IPS-18a (cell line): ENCODE data around the gene TERT.
A peak's percentile ranks its signal among the peaks of the same experiment; 100 is the strongest.

Source experiments
- H3K27ac ChIP-seq: one replicate; pipeline ENCODE4 v1.5.1; 2013; ENCODE audit warnings: low read length
- H3K27me3 ChIP-seq: one replicate; pipeline ENCODE4 v1.6.1; 2013; ENCODE audit warnings: mild to moderate bottlenecking, low read length; ENCODE audit not compliant: control insufficient read depth, insufficient read depth
- H3K36me3 ChIP-seq: one replicate; pipeline ENCODE4 v1.6.1; 2013; ENCODE audit warnings: low read depth, low read length; ENCODE audit not compliant: control insufficient read depth
- H3K4me1 ChIP-seq: one replicate; pipeline ENCODE4 v1.6.1; 2013; ENCODE audit warnings: low read depth, low read length; ENCODE audit not compliant: control insufficient read depth
- H3K4me3 ChIP-seq: one replicate; pipeline ENCODE4 v1.5.1; 2013; ENCODE audit warnings: low read length
- H3K9ac ChIP-seq: one replicate; pipeline ENCODE4 v1.6.1; 2013; ENCODE audit warnings: mild to moderate bottlenecking, low read length, moderate library complexity
- H3K9me3 ChIP-seq: one replicate; pipeline ENCODE4 v1.6.1; 2013; ENCODE audit warnings: low read depth, low read length; ENCODE audit not compliant: control insufficient read depth

Gene TERT

GRCh38 chr5:1322036-1322900 lies 27.4 kb upstream of the TERT start:
- Histone ChIP-seq H3K9me3 (no peaks in the 10 kb centered on the region), H3K27ac (no peak overlapping the region), H3K4me3 (no peak overlapping the region), H3K4me1 (no peaks in the 10 kb centered on the region), H3K9ac (no peak overlapping the region), H3K27me3 (no peaks in the 10 kb centered on the region), H3K36me3 (peaks cover 60% of the 10 kb centered on the region)

GRCh38 chr5:1321576-1321975 lies 26.7 kb upstream of the TERT start:
- Histone ChIP-seq H3K36me3 (peaks cover 60% of the 10 kb centered on the region), H3K9ac (no peak overlapping the region), H3K4me3 (no peak overlapping the region), H3K27ac (no peak overlapping the region), H3K9me3 (no peaks in the 10 kb centered on the region), H3K4me1 (no peaks in the 10 kb centered on the region), H3K27me3 (no peaks in the 10 kb centered on the region)

- Histone ChIP-seq H3K4me1 (peaks cover 6% of the 10 kb centered on the region), H3K27me3 (no peaks in the 10 kb centered on the region), H3K36me3 (peaks cover 55% of the 10 kb centered on the region), H3K4me3 (no peak overlapping the region), H3K9ac (no peak overlapping the region), H3K27ac (no peak overlapping the region), H3K9me3 (no peaks in the 10 kb centered on the region)
Measured at GRCh38 chr5:1320436-1321344, 25.8 kb upstream of the TERT start.

GRCh38 chr5:1319436-1320256 lies 24.8 kb upstream of the TERT start:
- no peak overlapping the region for H3K4me3 ChIP-seq
- H3K27me3 ChIP-seq: no peaks in the 10 kb centered on the region
- no peaks in the 10 kb centered on the region for H3K9me3 ChIP-seq
- no peak overlapping the region for H3K27ac ChIP-seq
- peaks cover 45% of the 10 kb centered on the region for H3K36me3 ChIP-seq
- no peak overlapping the region for H3K9ac ChIP-seq
- H3K4me1 ChIP-seq: peaks cover 12% of the 10 kb centered on the region

GRCh38 chr5:1318659-1319251 lies 23.9 kb upstream of the TERT start:
- Histone ChIP-seq H3K27me3 (no peaks in the 10 kb centered on the region), H3K9ac (no peak overlapping the region), H3K36me3 (peaks cover 36% of the 10 kb centered on the region), H3K9me3 (no peaks in the 10 kb centered on the region), H3K4me3 (no peak overlapping the region), H3K27ac (no peak overlapping the region), H3K4me1 (peaks cover 12% of the 10 kb centered on the region)

- Histone ChIP-seq H3K4me1 (peaks cover 12% of the 10 kb centered on the region), H3K9me3 (no peaks in the 10 kb centered on the region), H3K27me3 (no peaks in the 10 kb centered on the region), H3K36me3 (peaks cover 33% of the 10 kb centered on the region), H3K9ac (no peak overlapping the region), H3K27ac (no peak overlapping the region), H3K4me3 (no peak overlapping the region)
Measured at GRCh38 chr5:1317921-1318565, 23.2 kb upstream of the TERT start.

- Histone ChIP-seq H3K9me3 (no peaks in the 10 kb centered on the region), H3K4me1 (peaks cover 12% of the 10 kb centered on the region), H3K27ac (no peak overlapping the region), H3K27me3 (no peaks in the 10 kb centered on the region), H3K36me3 (peaks cover 24% of the 10 kb centered on the region), H3K4me3 (no peak overlapping the region), H3K9ac (no peak overlapping the region)
Measured at GRCh38 chr5:1316588-1317340, 21.9 kb upstream of the TERT start.

GRCh38 chr5:1315709-1316587 lies 21.1 kb upstream of the TERT start:
- peaks cover 12% of the 10 kb centered on the region for H3K4me1 ChIP-seq
- peak overlapping the region; percentile 28 for H3K4me3 ChIP-seq
- H3K9ac ChIP-seq: no peak overlapping the region
- no peaks in the 10 kb centered on the region for H3K9me3 ChIP-seq
- no peaks in the 10 kb centered on the region for H3K27me3 ChIP-seq
- no peak overlapping the region for H3K27ac ChIP-seq
- H3K36me3 ChIP-seq: peaks cover 18% of the 10 kb centered on the region

- no peaks in the 10 kb centered on the region for H3K27me3 ChIP-seq
- peaks cover 11% of the 10 kb centered on the region for H3K36me3 ChIP-seq
- no peak overlapping the region for H3K9ac ChIP-seq
- no peaks in the 10 kb centered on the region for H3K9me3 ChIP-seq
- peaks cover 12% of the 10 kb centered on the region for H3K4me1 ChIP-seq
- no peak overlapping the region for H3K27ac ChIP-seq
- H3K4me3 ChIP-seq: no peak overlapping the region
Measured at GRCh38 chr5:1315018-1315708, 20.3 kb upstream of the TERT start.
